ENCODE data around the gene DMRTB1. TPM values are rescaled to one million over a fixed set of nuclear protein-coding genes. Genes with fewer than 3 reads are reported as not detected.

DMRTB1 gene
- total RNA-seq, 4 donors from 2014 or later, result not detected

GRCh38 chr1:53473463-53473862 is 14.3 kb downstream of the DMRTB1 start:
- TF ChIP-seq CTCF (IDR thresholded peaks at IDR 0.05) (no peak), POLR2A (IDR thresholded peaks at IDR 0.05) (no peak)
- Histone ChIP-seq H3K4me1 (no peaks in the 10 kb centered on the region), H3K4me3 (no peak overlapping the region), H3K27me3 (no peaks in the 10 kb centered on the region), H3K9me3 (no peaks in the 10 kb centered on the region), H3K36me3 (no peaks in the 10 kb centered on the region), H3K27ac (no peak overlapping the region)
- DNase-seq, result no peak

- Histone ChIP-seq H3K27ac (no peak overlapping the region), H3K4me1 (no peaks in the 10 kb centered on the region), H3K4me3 (no peak overlapping the region), H3K36me3 (no peaks in the 10 kb centered on the region), H3K27me3 (no peaks in the 10 kb centered on the region), H3K9me3 (no peaks in the 10 kb centered on the region)
- DNase-seq, result no peak
- TF ChIP-seq CTCF (IDR thresholded peaks at IDR 0.05) (no peak), POLR2A (IDR thresholded peaks at IDR 0.05) (no peak)
These were observed 16.5 kb downstream of the DMRTB1 start for GRCh38 chr1:53475664-53476063.

GRCh38 chr1:53476579-53476978 is 17.4 kb downstream of the DMRTB1 start:
- no peaks in the 10 kb centered on the region for H3K27me3 ChIP-seq
- TF ChIP-seq POLR2A (IDR thresholded peaks at IDR 0.05) (no peak), CTCF (IDR thresholded peaks at IDR 0.05) (no peak)
- no peaks in the 10 kb centered on the region for H3K4me1 ChIP-seq
- no peak overlapping the region for H3K27ac ChIP-seq
- H3K9me3 ChIP-seq, result no peaks in the 10 kb centered on the region
- no peak overlapping the region for H3K4me3 ChIP-seq
- H3K36me3 ChIP-seq, result no peaks in the 10 kb centered on the region
- DNase-seq, result no peak

- Histone ChIP-seq H3K4me1 (no peaks in the 10 kb centered on the region), H3K27ac (no peak overlapping the region), H3K9me3 (no peaks in the 10 kb centered on the region), H3K36me3 (no peaks in the 10 kb centered on the region), H3K27me3 (no peaks in the 10 kb centered on the region), H3K4me3 (no peak overlapping the region)
- no peak for TF ChIP-seq CTCF (IDR thresholded peaks at IDR 0.05)
- TF ChIP-seq POLR2A (IDR thresholded peaks at IDR 0.05), result no peak
- no peak for DNase-seq
These were observed 18.7 kb downstream of the DMRTB1 start for GRCh38 chr1:53477651-53478501.

GRCh38 chr1:53478502-53478818 is 19.3 kb downstream of the DMRTB1 start:
- no peak overlapping the region for H3K4me3 ChIP-seq
- no peak for DNase-seq
- no peaks in the 10 kb centered on the region for H3K9me3 ChIP-seq
- H3K27me3 ChIP-seq, result no peaks in the 10 kb centered on the region
- TF ChIP-seq CTCF (IDR thresholded peaks at IDR 0.05) (no peak), POLR2A (IDR thresholded peaks at IDR 0.05) (no peak)
- no peaks in the 10 kb centered on the region for H3K4me1 ChIP-seq
- H3K36me3 ChIP-seq, result no peaks in the 10 kb centered on the region
- no peak overlapping the region for H3K27ac ChIP-seq

All from Peyer's patch (tissue), 4 donors.